K562 (cell line): ENCODE measurements around the gene CAMKV. TPM values are rescaled to one million over a fixed set of nuclear protein-coding genes. Genes with fewer than 3 reads are reported as not detected.

Experiments used
- ATAC-seq: fragments of 200-7000 bp; cut with Tn5 transposase; 3 replicates; pipeline ENCODE4 v1.9.1; 2020; ENCODE audit warnings: moderate library complexity
- BruUV-seq: library from RNA; stranded (reverse); fragments of 400-500 nt; replicated peaks from 2 replicates; lab custom pipeline; 2021; lab: Mats Ljungman, UMichigan
- CTCF ChIA-PET: fragments of 300-600 bp; formaldehyde crosslinking; extraction: SDS; loops from one replicate; lab custom pipeline; 2021; ENCODE audit warnings: low intra/inter-chr PET ratio; lab: Yijun Ruan, JAX
- POLR2A ChIA-PET: fragments of 300-600, 350-650 bp; sonication (Branson Sonifier 250); formaldehyde crosslinking; extraction: SDS; loops from one replicate; lab custom pipeline; 2021; ENCODE audit warnings: antibody characterized with exemption, inconsistent platforms; lab: Yijun Ruan, JAX
- DNase-seq, 4 experiments: peaks; one replicate each; pipeline versions ENCODE4 v3.0.0 to v3.0.0-alpha.2; 2011 to 2018; ENCODE audit warnings: low spot score in 3 of 4, mixed read lengths in 3 of 4; ENCODE audit errors: extremely low read depth in 1 of 4
- FAIRE-seq: peaks from 2 replicates; lab custom pipeline; 2011; peaks lifted over from hg19 to GRCh38; lab: Jason Lieb, UNC
- H2AFZ ChIP-seq: 2 replicates; pipeline ENCODE4 v1.6.0; 2011; ENCODE audit warnings: low read depth, low read length, control low read depth, inconsistent platforms
- H3K27ac ChIP-seq: fragments of 200-600 bp; 3 replicates; pipeline ENCODE4 v1.8.0; 2011; ENCODE audit warnings: low read depth, mild to moderate bottlenecking, control low read depth, inconsistent platforms, low read length, moderate library complexity, mixed read lengths; ENCODE audit errors: extremely low read depth
- H3K27me3 ChIP-seq, 2 experiments: fragments of 300-600 bp in 1 of 2; 2 replicates in 1 of 2; 3 replicates in 1 of 2; pipeline versions ENCODE4 v1.6.0 to v1.8.0; 2011; ENCODE audit warnings: inconsistent platforms in 2 of 2, low read length in 2 of 2, mild to moderate bottlenecking in 1 of 2, mixed read lengths in 1 of 2, moderate library complexity in 1 of 2; ENCODE audit not compliant: control insufficient read depth in 2 of 2, insufficient read depth in 2 of 2
- H3K36me3 ChIP-seq: fragments of 300-600 bp; 3 replicates; pipeline ENCODE4 v1.8.0; 2011; ENCODE audit warnings: mild to moderate bottlenecking, low read length, inconsistent platforms; ENCODE audit not compliant: control insufficient read depth, insufficient read depth
- H3K4me1 ChIP-seq, 2 experiments: fragments of 200-600 bp in 1 of 2; replicated peaks in 1 of 2; 2 replicates in 1 of 2; 3 replicates in 1 of 2; pipeline versions ENCODE4 v1.5.1 to v1.8.0; 2011; ENCODE audit warnings: inconsistent platforms in 2 of 2, low read length in 2 of 2, mild to moderate bottlenecking in 1 of 2, mixed read lengths in 1 of 2, moderate library complexity in 1 of 2; ENCODE audit not compliant: control insufficient read depth in 2 of 2, insufficient read depth in 2 of 2
- H3K4me2 ChIP-seq: 2 replicates; pipeline ENCODE4 v1.6.1; 2011; ENCODE audit warnings: low read length, control low read depth, inconsistent platforms, mixed read lengths; ENCODE audit not compliant: insufficient read depth
- H3K4me3 ChIP-seq: fragments of 200-600 bp; sonication (generic), shearing (Covaris generic); 2 replicates; pipeline ENCODE4 v1.5.1; 2016; ENCODE audit warnings: control low read depth, inconsistent platforms
- H3K79me2 ChIP-seq: fragments of 200-600 bp; 3 replicates; pipeline ENCODE4 v1.8.0; 2011; ENCODE audit warnings: low read length, inconsistent platforms; ENCODE audit not compliant: control insufficient read depth, insufficient read depth
- H3K9ac ChIP-seq, 2 experiments: 2 replicates each; pipeline versions ENCODE4 v1.6.0 to v1.6.1; 2011; ENCODE audit warnings: low read depth in 2 of 2, low read length in 2 of 2, control low read depth in 1 of 2, inconsistent platforms in 1 of 2, mild to moderate bottlenecking in 1 of 2, mixed read lengths in 1 of 2; ENCODE audit not compliant: insufficient read depth in 1 of 2
- H3K9me1 ChIP-seq: one replicate; pipeline ENCODE4 v1.6.0; 2011; ENCODE audit warnings: inconsistent platforms, mild to moderate bottlenecking, low read length, moderate library complexity; ENCODE audit not compliant: control insufficient read depth, insufficient read depth
- H3K9me3 ChIP-seq: replicated peaks from 2 replicates; pipeline ENCODE4 v1.5.1; 2011; ENCODE audit warnings: low read depth, low read length, inconsistent platforms; ENCODE audit not compliant: control insufficient read depth, insufficient read depth
- H4K20me1 ChIP-seq: replicated peaks from 2 replicates; pipeline ENCODE4 v1.6.1; 2011; ENCODE audit warnings: low read length, inconsistent platforms, mixed read lengths; ENCODE audit not compliant: control insufficient read depth, insufficient read depth
- ARID4B ChIP-seq: sonication (generic); formaldehyde crosslinking; IDR thresholded peaks from 2 replicates; pipeline ENCODE4 v1.8.0; 2022; ENCODE audit warnings: mild to moderate bottlenecking, missing genetic modification reagents
- CEBPZ ChIP-seq: fragments of 150-350 bp; IDR thresholded peaks from 2 replicates; pipeline ENCODE4 v1.6.1; 2014; ENCODE audit warnings: low read depth, mild to moderate bottlenecking, low read length, borderline replicate concordance
- NKRF ChIP-seq: fragments of 450-650 bp; IDR thresholded peaks from 2 replicates; pipeline ENCODE4 v1.6.1; 2016; ENCODE audit warnings: borderline replicate concordance
- SP2 ChIP-seq: IDR thresholded peaks from 2 replicates; pipeline ENCODE4 v1.6.1; 2011; ENCODE audit warnings: mild to moderate bottlenecking, low read depth, low read length, moderate library complexity; ENCODE audit not compliant: poor library complexity, severe bottlenecking; ENCODE audit errors: extremely low read depth
- ZNF507 ChIP-seq: conservative IDR thresholded peaks from 2 replicates; pipeline ENCODE4 v1.6.1; 2017; ENCODE audit warnings: missing genetic modification characterization, missing compliant biosample characterization
- WGBS: fragments of 100-300 bp; shearing (Covaris generic); methylation state at CpG from one replicate; pipeline ENCODE4 v1.1.6; 2016; ENCODE audit warnings: low coverage, mixed read lengths; ENCODE audit not compliant: insufficient coverage; ENCODE audit errors: missing lambda C conversion rate; 5-methylcytosine and 5-hydroxymethylcytosine counted together
- in situ Hi-C: fragments of 300-500 bp; cut with MboI; formaldehyde crosslinking; loops from 4 replicates; pipeline ENCODE4 v1.15.0; 2018; ENCODE audit warnings: inconsistent platforms, mixed read lengths
- intact Hi-C: fragments of 100-400 bp; cut with micrococcal nuclease; formaldehyde crosslinking; loops from 2 replicates; pipeline ENCODE4 v1.14.2; 2022
- polyA plus RNA-seq, 8 experiments: library from polyadenylated mRNA; depleted of rRNA in 4 of 8; stranded (reverse) in 5 of 8; unstranded in 3 of 8; fragments of >200 nt; fragmentation: Nextera tagmentation in 2 of 8; fragmentation: Illumina TruSeq in 1 of 8; extraction: Ambion mirVana in 2 of 8; extraction: Trizol in 1 of 8; gene quantifications; 2 replicates each; pipeline versions ENCODE4 v1.2.1 to v1.2.3, GENCODE V29; 2011 to 2014; ENCODE audit warnings: inconsistent platforms in 1 of 8, missing spikeins in 1 of 8
- total RNA-seq, 7 experiments: library from RNA; depleted of rRNA in 6 of 7; stranded (reverse); fragments of >200 nt in 6 of 7; fragmentation: Illumina TruSeq in 2 of 7; extraction: Trizol in 2 of 7; gene quantifications; 2 replicates each; pipeline versions ENCODE4 v1.2.1 to v1.2.3, GENCODE V29; 2011 to 2021; ENCODE audit warnings: low replicate concordance in 1 of 7

The CAMKV gene
- total and polyA plus RNA-seq, 9 of the 15 experiments (the other 6 are each of a cell fraction or from before 2014, with no cell fraction given) = 0.08 to 2.7 (median 0.79) TPM

GRCh38 chr3:49856181-49857005 is 13.3 kb downstream of the CAMKV start, which contains the start of gene TRAIP:
Gene TRAIP, minus strand, starts transcription at chr3:49856564. Its CDS starts 111 bp downstream, at chr3:49856453.
- peak within 1 kb of the TSS; percentile 77 to 91 for H3K9ac ChIP-seq
- ATAC-seq (peak; percentile 99), DNase-seq (peak; percentile 93 to 98 (median 96)), FAIRE-seq (peak; percentile 98)
- no peaks in the 10 kb centered on the region for H4K20me1 ChIP-seq
- peaks cover 23% of the 10 kb centered on the region for H3K79me2 ChIP-seq
- peak within 1 kb of the TSS; percentile 90 for H3K4me2 ChIP-seq
- intact Hi-C loops = no loop called here
- peak within 1 kb of the TSS; percentile 40 for H3K27ac ChIP-seq
- H3K4me3 ChIP-seq = peak within 1 kb of the TSS; percentile 71
- TSS peak; percentile 74 for BruUV-seq
- H3K9me3 ChIP-seq = no peaks in the 10 kb centered on the region
- CTCF ChIA-PET = no interaction called here
- POLR2A ChIA-PET = interaction anchor here (0.7 to 1.0 kb wide), 2 partner anchors 10 to 45 kb away, joined by 3 to 4 read pairs; no protein-coding TSS in a partner anchor
- WGBS = 2% methylated on average over 37 of the region's 52 CpGs
- no peaks in the 10 kb centered on the region for H3K9me1 ChIP-seq
- in situ Hi-C loops = no loop called here
- peaks cover 0 to 3% of the 10 kb centered on the region in 2 experiments; a peak in 2 of 5 replicates for H3K27me3 ChIP-seq
- H2AFZ ChIP-seq = peak within 1 kb of the TSS; percentile 95
- peaks cover 5% of the 10 kb centered on the region; the same call in 1 of the 3 replicates for H3K36me3 ChIP-seq
- H3K4me1 ChIP-seq = peaks cover 9 to 13% of the 10 kb centered on the region in 2 experiments; a peak in 4 of 5 replicates
- TF ChIP-seq CEBPZ (no peak), ZNF507 (no peak), NKRF (peak; percentile 86), SP2 (peak; percentile 48), ARID4B (no peak; the same call in 1 of the 2 replicates)
